ENCODE results near the gene HSPB7. TPM values are rescaled to one million over a fixed set of nuclear protein-coding genes. Genes with fewer than 3 reads are reported as not detected.
A peak's percentile ranks its signal among the peaks of the same experiment; 100 is the strongest.
"Not testable (repeated sequence)": the region's sequence is repeated elsewhere in the genome, so short reads cannot be mapped to it uniquely, and the experiment has no call there.

The HSPB7 gene
- total RNA-seq, 2 experiments from 2014 or later, result not detected

DNA sequence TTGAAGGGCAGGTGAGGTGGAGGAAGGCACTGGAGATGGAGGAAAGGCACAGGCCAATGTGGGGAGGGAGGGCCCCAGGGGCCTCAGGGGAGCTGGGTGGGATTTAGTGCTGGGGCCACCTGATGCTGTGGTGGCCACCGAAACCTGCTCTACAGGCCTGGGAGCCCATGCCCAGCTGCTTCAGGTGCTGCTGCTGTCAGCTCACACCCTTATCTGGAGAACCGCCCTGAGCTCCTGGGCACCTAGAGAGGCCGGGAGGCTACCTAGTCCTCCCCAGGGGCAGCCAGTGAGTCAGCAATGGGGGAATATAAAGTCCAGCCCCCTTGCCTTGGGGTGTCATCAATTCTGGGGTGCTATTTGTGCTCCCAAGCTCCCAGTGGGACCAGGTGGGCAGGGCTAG is 43.4 kb upstream of the HSPB7 start:
- DNase-seq (no peak), ATAC-seq (no peak)
- peaks cover 4% of the 10 kb centered on the region for H3K4me1 Mint-ChIP-seq (ENCODE audit: low read depth)
- TF ChIP-seq, protein P1, sequence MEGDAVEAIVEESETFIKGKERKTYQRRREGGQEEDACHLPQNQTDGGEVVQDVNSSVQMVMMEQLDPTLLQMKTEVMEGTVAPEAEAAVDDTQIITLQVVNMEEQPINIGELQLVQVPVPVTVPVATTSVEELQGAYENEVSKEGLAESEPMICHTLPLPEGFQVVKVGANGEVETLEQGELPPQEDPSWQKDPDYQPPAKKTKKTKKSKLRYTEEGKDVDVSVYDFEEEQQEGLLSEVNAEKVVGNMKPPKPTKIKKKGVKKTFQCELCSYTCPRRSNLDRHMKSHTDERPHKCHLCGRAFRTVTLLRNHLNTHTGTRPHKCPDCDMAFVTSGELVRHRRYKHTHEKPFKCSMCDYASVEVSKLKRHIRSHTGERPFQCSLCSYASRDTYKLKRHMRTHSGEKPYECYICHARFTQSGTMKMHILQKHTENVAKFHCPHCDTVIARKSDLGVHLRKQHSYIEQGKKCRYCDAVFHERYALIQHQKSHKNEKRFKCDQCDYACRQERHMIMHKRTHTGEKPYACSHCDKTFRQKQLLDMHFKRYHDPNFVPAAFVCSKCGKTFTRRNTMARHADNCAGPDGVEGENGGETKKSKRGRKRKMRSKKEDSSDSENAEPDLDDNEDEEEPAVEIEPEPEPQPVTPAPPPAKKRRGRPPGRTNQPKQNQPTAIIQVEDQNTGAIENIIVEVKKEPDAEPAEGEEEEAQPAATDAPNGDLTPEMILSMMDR (IDR thresholded peaks at IDR 0.05), result no peak
- peaks cover 2% of the 10 kb centered on the region for H3K27me3 Mint-ChIP-seq
- H3K36me3 Mint-ChIP-seq (ENCODE audit: low read depth), result no peaks in the 10 kb centered on the region
- POLR2A ChIA-PET, result no interaction called here
- H3K9me3 Mint-ChIP-seq, result no peaks in the 10 kb centered on the region
- intact Hi-C loops (cut with micrococcal nuclease), result no loop called here
- no peak overlapping the region for H3K27ac Mint-ChIP-seq
- H3K4me3 Mint-ChIP-seq, result no peak overlapping the region
- CTCF ChIA-PET, result no interaction called here

DNA sequence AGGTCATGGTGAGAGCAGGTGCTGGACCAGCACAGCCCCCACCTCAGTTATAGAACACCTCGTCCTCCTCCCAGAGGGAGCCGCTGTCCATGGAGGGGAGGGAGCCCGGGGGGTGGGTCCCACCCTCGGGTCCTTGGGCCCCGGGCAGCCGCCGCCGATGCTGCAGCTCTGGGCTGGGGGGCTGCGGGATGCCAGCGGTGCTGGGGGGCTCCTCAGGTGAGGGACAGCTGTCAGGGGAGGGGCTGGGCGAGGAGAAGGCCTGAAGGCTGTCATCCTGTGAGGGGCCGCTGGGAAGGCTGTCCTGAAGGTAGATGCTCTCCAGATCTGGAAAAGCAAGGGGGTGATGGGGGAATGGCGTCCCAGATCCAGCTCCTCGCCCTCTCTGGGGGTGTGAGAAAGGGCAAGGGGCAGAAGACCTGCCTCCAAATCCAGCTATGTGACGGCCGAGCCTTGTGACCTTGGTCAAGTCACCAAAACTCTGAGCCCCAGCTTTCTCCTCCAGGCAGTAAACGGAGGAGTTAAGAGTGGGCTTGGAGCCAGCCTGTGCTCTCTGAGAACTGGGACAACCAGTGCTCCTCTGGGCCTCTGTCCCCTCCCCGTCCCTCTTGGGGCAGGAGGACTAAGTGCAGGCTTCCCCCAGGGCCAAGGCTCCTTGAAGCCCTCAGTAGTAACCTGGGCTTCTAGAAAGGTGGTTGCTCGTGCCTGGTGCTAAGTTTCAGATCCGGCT is 40.7 kb upstream of the HSPB7 start:
- H3K4me1 Mint-ChIP-seq (ENCODE audit: low read depth); DNase-seq; ATAC-seq; H3K27ac Mint-ChIP-seq; CTCF ChIA-PET; H3K27me3 Mint-ChIP-seq; H3K9me3 Mint-ChIP-seq; H3K4me3 Mint-ChIP-seq; POLR2A ChIA-PET; H3K36me3 Mint-ChIP-seq (ENCODE audit: low read depth): not testable (repeated sequence)
- intact Hi-C loops (cut with micrococcal nuclease), result loop anchor here (5.0 to 10.0 kb wide), 2 partner anchors 51 to 254 kb away; partner anchors contain the start of gene UQCRHL

- CTCF ChIA-PET; H3K9me3 Mint-ChIP-seq; H3K4me1 Mint-ChIP-seq (ENCODE audit: low read depth); DNase-seq; ATAC-seq; POLR2A ChIA-PET; H3K27me3 Mint-ChIP-seq; H3K4me3 Mint-ChIP-seq; H3K36me3 Mint-ChIP-seq (ENCODE audit: low read depth): not testable (repeated sequence)
- intact Hi-C loops (cut with micrococcal nuclease), result loop anchor here (5.0 to 10.0 kb wide), 2 partner anchors 50 to 253 kb away; partner anchors contain the start of gene UQCRHL
- peak overlapping the region; percentile 1 for H3K27ac Mint-ChIP-seq
These were observed 39.6 kb upstream of the HSPB7 start for GRCh38 chr1:16057314-16057915.

GRCh38 chr1:16056521-16056912 is 38.7 kb upstream of the HSPB7 start:
- H3K27ac Mint-ChIP-seq; ATAC-seq; H3K9me3 Mint-ChIP-seq; H3K36me3 Mint-ChIP-seq (ENCODE audit: low read depth); H3K27me3 Mint-ChIP-seq; DNase-seq; H3K4me3 Mint-ChIP-seq; H3K4me1 Mint-ChIP-seq (ENCODE audit: low read depth); POLR2A ChIA-PET: not testable (repeated sequence)
- CTCF ChIA-PET, result interaction anchor here (0.8 to 4.5 kb wide), 5 partner anchors 17 to 265 kb away, joined by 3 to 29 read pairs (median 5); partner anchors contain the start of gene FAM131C
- intact Hi-C loops (cut with micrococcal nuclease), result loop anchor here (5.0 to 10.0 kb wide), 2 partner anchors 49 to 252 kb away; partner anchors contain the start of gene UQCRHL

GRCh38 chr1:16055613-16056520 is 38.0 kb upstream of the HSPB7 start:
- ATAC-seq (peak; percentile 100), DNase-seq (peak; percentile 96)
- Mint-ChIP-seq H3K27ac (no peak overlapping the region), H3K27me3 (no peaks in the 10 kb centered on the region), H3K4me3 (no peak overlapping the region), H3K9me3 (no peaks in the 10 kb centered on the region), H3K4me1 (ENCODE audit: low read depth) (peaks cover 2% of the 10 kb centered on the region), H3K36me3 (ENCODE audit: low read depth) (no peaks in the 10 kb centered on the region)
- ChIA-PET POLR2A (no interaction called here), CTCF (interaction anchor here (0.5 to 4.5 kb wide), 13 partner anchors 9 to 267 kb away, joined by 3 to 29 read pairs (median 4); partner anchors contain the start of gene FAM131C)
- intact Hi-C loops (cut with micrococcal nuclease), result loop anchor here (5.0 to 10.0 kb wide), 2 partner anchors 49 to 251 kb away; partner anchors contain the start of gene UQCRHL
- TF ChIP-seq, protein P1 (IDR thresholded peaks at IDR 0.05), result peak; percentile 95

All from activated CD8-positive, alpha-beta T cell treated with anti-CD3 and anti-CD28 coated beads for 36 hours (primary cell).